Erythroblast (primary cell): Measurements from ENCODE around the gene EVC.

Experiments
- GATA1 ChIP-seq: IDR thresholded peaks from 2 replicates; pipeline ENCODE4 v1.6.1; 2011; ENCODE audit warnings: low read depth, mild to moderate bottlenecking, control low read depth, low read length, moderate library complexity
- POLR2A ChIP-seq: IDR thresholded peaks from 2 replicates; pipeline ENCODE4 v1.6.1; 2011; ENCODE audit warnings: mild to moderate bottlenecking, low read length

GRCh38 chr4:5836943-5837342, 125.9 kb downstream of the EVC start:
- no peak for TF ChIP-seq POLR2A
- TF ChIP-seq GATA1: no peak
